GM21423 (cell line): Measurements from ENCODE around the gene ABTB2.

Experiments used
- ATAC-seq: cut with Tn5 transposase; IDR thresholded peaks from one replicate; pipeline ENCODE4 v1.9.1; 2021; ENCODE audit warnings: mild to moderate bottlenecking, moderate library complexity; ENCODE audit not compliant: unreplicated experiment

ABTB2 gene

GRCh38 chr11:34134765-34135164 is 223.0 kb downstream of the ABTB2 start:
- ATAC-seq = no peak

DNA sequence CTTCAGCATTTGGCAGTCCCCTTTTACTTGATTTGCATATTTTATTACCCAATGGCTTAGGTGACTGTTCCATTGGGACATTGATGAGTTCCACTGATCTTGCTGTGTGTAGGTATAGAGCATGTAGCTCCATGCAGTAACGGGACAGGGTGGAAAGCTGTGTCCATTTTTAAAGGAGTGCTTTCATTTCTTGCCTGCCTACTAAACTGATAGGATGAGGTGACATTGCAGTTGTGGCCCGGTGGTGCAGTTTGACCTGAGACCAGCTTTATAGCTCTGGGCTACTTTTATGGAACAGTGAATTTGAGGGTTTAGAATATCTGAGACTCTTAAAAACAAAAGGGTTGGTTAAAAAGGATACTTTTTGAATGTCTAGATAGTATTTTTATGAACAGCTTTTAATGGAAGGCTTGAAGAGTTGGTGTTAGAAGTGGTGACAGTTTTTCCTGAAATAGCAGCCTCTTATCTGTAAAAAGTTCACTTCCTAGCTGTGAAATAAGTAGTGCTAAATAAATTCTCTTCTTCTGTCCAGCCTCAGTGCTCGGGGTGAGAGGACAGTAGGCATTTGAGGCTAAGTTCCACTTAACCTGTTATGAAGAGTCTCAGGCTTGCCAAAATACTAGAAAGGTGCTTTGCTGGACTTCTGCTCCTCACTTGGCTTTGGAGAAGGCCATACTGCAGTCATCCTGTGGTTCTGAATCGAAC is 225.4 kb downstream of the ABTB2 start:
- no peak for ATAC-seq

DNA sequence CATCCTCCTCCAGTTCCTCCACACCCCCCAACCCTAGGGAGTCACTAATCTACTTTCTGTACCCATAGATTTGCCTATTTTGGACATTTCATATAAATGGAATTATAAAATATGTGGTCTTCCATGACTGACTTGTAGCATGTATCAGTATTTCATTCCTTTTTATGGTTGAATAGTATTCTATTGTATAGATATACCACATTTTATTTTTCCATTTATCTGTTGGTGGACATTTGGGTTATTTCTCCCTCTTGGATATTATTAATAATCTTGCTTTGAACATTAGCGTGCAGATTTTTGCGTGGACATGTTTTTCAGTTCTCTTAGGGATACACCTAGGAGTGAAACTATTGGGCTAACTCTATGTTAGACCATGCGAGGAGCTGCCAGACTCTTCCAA is 229.0 kb downstream of the ABTB2 start:
- ATAC-seq = no peak

DNA sequence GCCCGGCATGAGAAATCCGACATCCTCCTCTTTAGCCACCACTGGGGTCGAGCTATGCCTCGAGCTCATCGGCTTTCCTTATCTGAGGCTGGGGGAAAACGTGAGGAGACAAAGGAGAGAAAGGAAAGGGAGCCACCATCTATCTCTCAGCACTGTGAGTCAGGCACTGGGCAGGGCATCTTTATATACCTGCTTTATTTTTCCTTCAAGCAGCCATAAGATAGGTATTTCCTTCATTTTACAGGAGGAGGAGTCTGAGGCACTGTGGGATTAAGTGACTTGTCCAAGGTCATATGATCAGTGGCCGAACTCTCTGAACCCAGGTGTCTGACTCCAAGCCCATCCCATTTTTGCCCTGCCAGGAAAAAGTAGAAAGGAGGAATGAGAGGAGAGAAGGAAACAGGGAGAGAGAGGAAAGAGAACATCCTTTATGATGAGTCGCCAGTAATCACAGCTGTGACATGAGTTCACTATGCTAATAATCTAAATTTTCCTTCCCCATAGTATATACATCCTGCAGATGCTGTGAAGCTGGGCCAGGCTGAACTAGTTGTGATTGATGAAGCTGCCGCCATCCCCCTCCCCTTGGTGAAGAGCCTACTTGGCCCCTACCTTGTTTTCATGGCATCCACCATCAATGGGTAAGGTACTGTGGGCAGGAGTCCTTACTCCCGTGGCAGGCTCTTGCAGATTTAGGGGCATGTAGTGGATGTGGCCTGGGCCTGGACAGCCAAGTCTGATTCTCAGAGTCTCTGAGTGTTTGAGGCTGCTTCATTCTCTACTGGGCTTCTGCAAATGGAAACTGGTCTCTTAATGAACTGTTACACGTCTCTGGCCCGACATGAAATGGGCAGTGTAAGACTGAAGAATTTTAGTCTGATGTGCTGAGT is 230.6 kb downstream of the ABTB2 start:
- no peak for ATAC-seq

DNA sequence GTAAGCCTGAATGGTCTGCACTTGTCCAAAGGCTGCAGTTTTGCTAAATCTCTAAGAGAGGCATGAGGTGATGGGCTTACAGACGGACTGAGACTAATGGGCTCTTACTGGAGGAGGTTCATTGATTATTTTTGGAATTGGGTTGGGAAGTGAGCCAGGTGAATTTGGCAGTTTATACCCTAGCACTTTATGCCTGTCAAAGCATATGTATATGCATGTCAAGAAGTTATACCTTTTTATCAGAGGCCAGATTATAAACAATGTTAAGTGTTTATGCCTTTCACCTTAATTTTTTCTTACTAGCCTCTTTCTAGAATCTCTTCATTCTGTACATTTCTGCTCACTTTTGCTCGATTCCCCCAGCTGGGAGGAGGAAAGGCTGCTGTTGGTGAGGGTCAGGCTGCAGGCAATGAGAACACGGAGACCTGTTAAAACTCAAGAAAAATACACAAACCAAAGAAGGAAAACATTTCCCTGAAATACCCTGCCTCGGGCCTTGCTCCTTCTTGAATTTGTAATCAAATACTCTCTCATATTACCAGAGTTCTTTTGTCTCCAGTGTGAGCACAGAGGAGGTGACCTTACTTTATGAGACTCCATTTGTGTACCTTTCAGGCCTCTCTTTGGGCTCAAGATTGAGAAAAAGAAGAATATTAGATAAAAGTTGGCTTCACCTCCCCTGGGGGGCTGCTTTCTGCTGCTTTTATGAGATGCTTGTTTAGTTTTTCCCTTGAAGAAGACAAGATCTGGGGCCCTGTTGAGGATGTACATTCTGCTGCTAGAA is 232.7 kb downstream of the ABTB2 start:
- ATAC-seq = no peak

DNA sequence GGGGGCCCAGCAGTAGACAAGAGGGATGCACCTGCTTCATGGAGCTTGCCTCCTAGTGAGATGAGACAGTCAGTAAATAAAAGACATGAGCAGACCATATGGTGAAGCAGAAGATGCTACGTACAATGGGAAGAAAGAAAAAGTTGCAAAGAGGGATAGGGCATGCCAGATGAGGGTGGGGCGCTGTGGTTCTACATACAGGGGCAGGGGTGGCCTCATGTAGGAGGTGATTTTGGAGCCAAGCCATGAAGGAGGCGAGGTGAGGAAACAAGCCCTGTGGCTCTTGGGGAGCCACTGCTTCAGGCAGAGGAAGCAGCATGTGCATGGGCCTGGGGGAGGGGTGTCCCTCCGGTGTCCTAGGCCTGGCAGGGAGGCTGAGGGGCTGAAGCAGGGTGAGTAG is 237.2 kb downstream of the ABTB2 start:
- no peak for ATAC-seq

GRCh38 chr11:34114471-34114870 is 243.3 kb downstream of the ABTB2 start:
- no peak for ATAC-seq

GRCh38 chr11:34114014-34114413 is 243.8 kb downstream of the ABTB2 start:
- ATAC-seq = no peak

GRCh38 chr11:34111722-34112270 is 246.0 kb downstream of the ABTB2 start:
- no peak for ATAC-seq

GRCh38 chr11:34105957-34106504 is 251.8 kb downstream of the ABTB2 start:
- ATAC-seq = no peak

- peak; percentile 91 for ATAC-seq
These were observed 252.5 kb downstream of the ABTB2 start, which contains the start of gene NAT10 for GRCh38 chr11:34105079-34105956. Gene NAT10 (plus strand): TSS chr11:34105629. CDS start chr11:34108226, 2,597 bp downstream.

DNA sequence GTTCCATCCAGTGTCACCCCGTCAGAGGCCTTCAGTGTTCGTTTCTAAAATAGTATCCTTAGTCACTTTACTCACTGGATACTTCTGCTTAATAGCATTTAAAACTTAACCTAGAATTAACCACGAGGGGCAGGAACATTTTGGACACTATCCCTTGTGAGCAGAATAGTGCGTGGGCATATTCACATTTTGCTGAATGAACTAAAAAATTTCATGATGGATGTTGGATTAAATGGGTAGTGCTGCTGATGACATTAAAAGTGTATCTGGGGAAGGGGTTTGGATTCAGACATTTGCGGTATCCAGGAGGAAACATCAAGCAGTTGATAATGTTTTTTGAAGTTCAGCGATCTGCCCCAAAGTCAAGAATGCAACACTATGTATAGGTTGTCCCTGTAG is 253.1 kb downstream of the ABTB2 start:
- ATAC-seq = no peak
